Astrocyte of the spinal cord (primary cell): ENCODE data around the gene NMU.

Experiments used
- DNase-seq: peaks from one replicate; pipeline ENCODE4 v3.0.0; 2011; ENCODE audit warnings: low read depth, low spot score
- H3K4me3 ChIP-seq: 2 replicates; pipeline ENCODE4 v1.5.1; 2011; ENCODE audit warnings: low read depth, mild to moderate bottlenecking, low read length, moderate library complexity
- CTCF ChIP-seq: IDR thresholded peaks from 2 replicates; pipeline ENCODE4 v1.5.1; 2012; ENCODE audit warnings: low read depth, mild to moderate bottlenecking, low read length, inconsistent platforms
- in situ Hi-C: cut with HindIII; loops from 2 replicates; pipeline ENCODE4 v1.10.0; 2017; ENCODE audit warnings: low sequenced_read_pairs

Gene NMU

DNA sequence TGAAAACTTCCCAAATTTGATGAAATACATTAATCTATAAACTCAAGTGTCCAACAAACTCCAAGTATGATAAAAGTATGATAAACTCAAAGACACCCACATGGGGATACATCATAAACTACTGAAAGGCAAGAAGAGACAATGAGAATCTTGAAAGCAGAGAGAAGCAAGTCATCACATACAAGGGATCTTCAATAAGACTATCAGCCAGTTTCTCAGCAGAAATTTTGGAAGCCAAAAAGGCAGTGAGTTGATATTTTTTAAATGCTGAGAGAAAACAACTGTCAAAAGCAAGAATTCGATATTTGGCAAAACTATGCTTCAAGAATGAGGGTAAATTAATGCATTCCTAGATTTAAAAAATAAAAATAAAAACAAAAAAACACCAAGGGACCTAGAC lies 60.6 kb downstream of the NMU start:
- no peak for TF ChIP-seq CTCF
- in situ Hi-C loops: no loop called here
- no peak overlapping the region for H3K4me3 ChIP-seq
- DNase-seq: no peak

- no peak for TF ChIP-seq CTCF
- DNase-seq: no peak
- in situ Hi-C loops: no loop called here
- H3K4me3 ChIP-seq: no peak overlapping the region
These were observed 61.8 kb downstream of the NMU start for GRCh38 chr4:55574252-55574651.

DNA sequence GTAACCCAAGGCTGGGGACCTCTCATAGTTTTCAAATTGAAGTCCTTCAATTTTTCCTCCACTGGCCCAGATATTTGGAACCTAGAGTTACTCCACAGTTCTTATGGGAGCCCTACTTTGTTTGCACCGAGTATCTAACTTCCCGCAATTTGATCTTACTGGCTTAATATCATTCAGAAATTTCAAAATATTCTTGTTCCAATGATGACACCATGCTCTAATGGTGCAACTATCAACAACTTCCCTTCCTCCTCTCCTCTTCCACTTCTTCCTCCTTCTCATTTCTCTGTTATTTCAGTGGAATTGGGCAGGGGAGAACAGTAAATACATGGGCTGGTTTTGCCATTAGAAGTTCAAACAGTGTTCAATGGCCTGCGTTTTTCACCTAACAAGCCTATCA lies 64.3 kb downstream of the NMU start:
- no peak for DNase-seq
- in situ Hi-C loops: no loop called here
- TF ChIP-seq CTCF: no peak

GRCh38 chr4:55568905-55569504 lies 67.1 kb downstream of the NMU start:
- no peak overlapping the region for H3K4me3 ChIP-seq
- no peak for TF ChIP-seq CTCF
- in situ Hi-C loops: no loop called here

More for the DNA sequence above, 64.3 kb downstream of the NMU start:
- no peak overlapping the region for H3K4me3 ChIP-seq

GRCh38 chr4:55561889-55562288 lies 74.2 kb downstream of the NMU start:
- in situ Hi-C loops: no loop called here
- no peak for TF ChIP-seq CTCF
- H3K4me3 ChIP-seq: no peak overlapping the region
- no peak for DNase-seq

More at GRCh38 chr4:55568905-55569504, 67.1 kb downstream of the NMU start:
- no peak for DNase-seq

DNA sequence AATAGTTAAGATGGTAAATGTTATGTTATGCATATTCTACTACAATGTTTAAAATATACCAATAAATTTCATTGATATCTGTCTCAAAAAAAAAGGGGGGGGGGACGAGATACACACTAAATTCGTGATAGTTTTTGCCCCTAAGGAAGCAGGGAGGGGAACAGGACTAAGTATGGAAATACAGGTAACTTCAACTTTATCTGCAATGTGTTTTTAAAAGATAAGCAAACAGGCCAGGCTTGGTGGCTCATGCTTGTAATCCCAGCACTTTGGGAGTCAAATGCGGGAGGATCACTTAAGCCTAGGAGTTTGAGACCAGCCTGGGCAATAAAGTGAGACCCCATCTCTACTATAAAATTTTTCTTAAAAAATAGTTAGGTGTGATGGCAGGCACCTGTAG lies 76.0 kb downstream of the NMU start:
- no peak overlapping the region for H3K4me3 ChIP-seq
- no peak for TF ChIP-seq CTCF
- in situ Hi-C loops: no loop called here
- no peak for DNase-seq
